Mucosa of descending colon (tissue), 3 donors: ENCODE results near the gene MAGI2. TPM values are rescaled to one million over a fixed set of nuclear protein-coding genes. Genes with fewer than 3 reads are reported as not detected.

Experiments
- ATAC-seq: fragments of 200-7000 bp; cut with Tn5 transposase; one replicate; pipeline ENCODE4 v1.9.1; 2020; ENCODE audit warnings: mild to moderate bottlenecking, moderate library complexity
- DNase-seq, 3 donors: peaks; one replicate each; pipeline ENCODE4 v3.0.0-alpha.2; 2020
- H3K36me3 ChIP-seq: fragments of 200-600 bp; one replicate; pipeline ENCODE4 v1.8.0; 2021; ENCODE audit warnings: low read depth, mild to moderate bottlenecking
- H3K4me1 ChIP-seq: fragments of 200-600 bp; one replicate; pipeline ENCODE4 v1.8.0; 2021; ENCODE audit warnings: low read depth, mild to moderate bottlenecking
- H3K4me3 ChIP-seq: fragments of 200-600 bp; one replicate; pipeline ENCODE4 v1.8.0; 2021; ENCODE audit warnings: mild to moderate bottlenecking
- H3K9me3 ChIP-seq: fragments of 200-600 bp; one replicate; pipeline ENCODE4 v1.8.0; 2021; ENCODE audit warnings: mild to moderate bottlenecking
- CTCF ChIP-seq: fragments of 200-600 bp; IDR thresholded peaks from one replicate; pipeline ENCODE4 v1.8.0; 2022; ENCODE audit warnings: antibody characterized with exemption, mild to moderate bottlenecking
- intact Hi-C, 2 donors: fragments of 100-400 bp; cut with DNase I in 1 of 2; cut with micrococcal nuclease in 1 of 2; formaldehyde crosslinking; loops; one replicate each; pipeline versions ENCODE4 v1.11.0 to v1.11.1; 2022; cut with DNase I, micrococcal nuclease
- total RNA-seq, 3 donors: library from RNA; stranded (reverse); fragmentation: NEBNext Ultra II Directional in 2 of 3; extraction: Animal tissue kit (Norgen Biotek cat#: 25700) in 2 of 3; gene quantifications; one replicate each; pipeline versions ENCODE4 v1.2.1 to v1.2.4, GENCODE V29; 2021 to 2023
- donor health status: DM: no; HTN: no; CAD: no; lungs with moderate emphysema.
- donor health status: DM: no; HTN: no; CAD: no.
- donor health status: DM: no; HTN: yes; CAD: no.

MAGI2 gene
- total RNA-seq, 3 donors from 2014 or later: 1.9 to 14.5 (median 2.7) TPM

GRCh38 chr7:78167860-78168259, 1285.6 kb downstream of the MAGI2 start:
- intact Hi-C loops: no loop called here
- H3K4me3 ChIP-seq: no peak overlapping the region
- H3K4me1 ChIP-seq: no peaks in the 10 kb centered on the region
- no peak for TF ChIP-seq CTCF
- no peaks in the 10 kb centered on the region for H3K9me3 ChIP-seq
- no peaks in the 10 kb centered on the region for H3K36me3 ChIP-seq
- ATAC-seq (no peak), DNase-seq (no peak)

- ATAC-seq: no peak
- TF ChIP-seq CTCF: no peak
- H3K9me3 ChIP-seq: no peaks in the 10 kb centered on the region
- DNase-seq: no peak
- intact Hi-C loops: no loop called here
- no peaks in the 10 kb centered on the region for H3K4me1 ChIP-seq
- H3K36me3 ChIP-seq: no peaks in the 10 kb centered on the region
- H3K4me3 ChIP-seq: no peak overlapping the region
Observed at GRCh38 chr7:78165854-78166253, 1287.6 kb downstream of the MAGI2 start.

- Histone ChIP-seq H3K9me3 (no peaks in the 10 kb centered on the region), H3K4me1 (no peaks in the 10 kb centered on the region), H3K36me3 (no peaks in the 10 kb centered on the region), H3K4me3 (no peak overlapping the region)
- DNase-seq (no peak), ATAC-seq (no peak)
- no peak for TF ChIP-seq CTCF
- intact Hi-C loops: no loop called here
Observed at GRCh38 chr7:78165454-78165853, 1288.0 kb downstream of the MAGI2 start.

DNA sequence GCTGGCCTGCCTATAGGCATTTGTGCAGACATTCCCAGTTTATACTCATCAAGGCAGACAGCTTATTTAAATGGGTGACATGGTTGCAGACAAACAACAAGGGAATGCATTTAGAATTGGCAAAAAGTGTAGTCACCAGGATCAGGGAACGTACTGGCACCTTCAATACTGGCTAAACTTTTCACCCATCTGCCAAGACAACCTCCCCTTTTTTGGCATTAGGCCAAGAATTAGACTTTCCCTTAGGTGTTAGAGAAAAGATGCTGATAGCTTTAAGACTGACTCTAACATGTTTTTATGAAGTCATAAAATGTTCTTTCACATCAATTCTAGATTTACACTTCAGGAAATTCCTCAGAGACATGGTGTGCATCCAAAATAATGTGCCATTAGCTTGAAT, 1289.0 kb downstream of the MAGI2 start:
- Histone ChIP-seq H3K4me3 (no peak overlapping the region), H3K4me1 (no peaks in the 10 kb centered on the region), H3K36me3 (no peaks in the 10 kb centered on the region), H3K9me3 (no peaks in the 10 kb centered on the region)
- ATAC-seq (no peak), DNase-seq (no peak)
- intact Hi-C loops: no loop called here
- no peak for TF ChIP-seq CTCF

DNA sequence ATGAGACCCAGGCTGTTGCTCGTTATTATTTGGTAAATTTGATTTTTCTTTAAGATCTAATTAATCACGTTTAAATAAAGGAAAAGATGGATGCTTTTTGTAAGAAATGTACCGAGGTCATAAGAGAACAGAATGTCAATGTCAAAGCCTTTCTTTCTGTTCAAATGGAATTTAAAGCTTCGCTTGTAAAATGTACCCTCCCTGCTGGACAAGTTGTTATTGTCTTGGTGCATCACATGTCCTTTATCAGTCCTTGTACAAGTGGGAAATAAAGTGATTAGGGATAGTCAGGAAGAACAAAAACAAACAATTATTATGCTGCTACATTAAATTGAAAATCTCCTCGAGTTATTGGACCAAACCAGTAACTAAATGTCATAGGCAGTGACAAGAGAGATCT, 1291.7 kb downstream of the MAGI2 start:
- no peak for TF ChIP-seq CTCF
- intact Hi-C loops: no loop called here
- no peak for ATAC-seq

DNA sequence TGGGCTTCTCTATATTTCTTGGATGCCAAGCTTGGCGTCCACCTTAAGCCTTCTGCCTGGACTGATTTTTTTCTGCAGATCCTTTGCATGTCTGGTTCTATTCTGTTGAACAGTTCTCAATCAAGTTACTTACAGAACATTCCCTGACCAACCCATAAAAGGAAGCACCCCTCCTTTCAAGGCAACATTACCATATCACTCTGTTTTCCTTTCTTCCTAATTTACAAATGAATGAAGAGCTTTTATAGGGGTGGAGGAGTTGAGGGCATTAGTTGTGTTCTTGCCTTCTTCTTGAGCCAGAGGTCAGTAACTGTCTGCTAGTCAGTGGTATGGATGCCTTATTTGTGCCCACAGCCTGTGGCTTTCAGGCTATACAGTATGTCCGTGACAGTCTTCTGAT, 1293.9 kb downstream of the MAGI2 start:
- ATAC-seq (no peak), DNase-seq (no peak)
- TF ChIP-seq CTCF: no peak
- H3K4me3 ChIP-seq: no peak overlapping the region
- no peaks in the 10 kb centered on the region for H3K4me1 ChIP-seq
- intact Hi-C loops: no loop called here
- H3K36me3 ChIP-seq: no peaks in the 10 kb centered on the region
- no peaks in the 10 kb centered on the region for H3K9me3 ChIP-seq

More for the DNA sequence above, 1291.7 kb downstream of the MAGI2 start:
- no peaks in the 10 kb centered on the region for H3K36me3 ChIP-seq
- H3K4me1 ChIP-seq: no peaks in the 10 kb centered on the region
- H3K9me3 ChIP-seq: no peaks in the 10 kb centered on the region
- DNase-seq: no peak
- no peak overlapping the region for H3K4me3 ChIP-seq
